ENCODE data around the gene PAQR5. TPM values are rescaled to one million over a fixed set of nuclear protein-coding genes. Genes with fewer than 3 reads are reported as not detected.

PAQR5 gene
- total RNA-seq, 1 experiment from 2014 or later = 4.9 TPM

- ChIA-PET POLR2A (ENCODE audit: unreplicated experiment) (no interaction called here), CTCF (interaction anchor here (0.6 kb wide), 1 partner anchor 115 kb away, joined by 3 read pairs; no protein-coding TSS in a partner anchor)
- Histone ChIP-seq H2AFZ (no peak overlapping the region), H3K9me2 (ENCODE audit: insufficient read depth) (no peaks in the 10 kb centered on the region; the same call in 1 of the 2 replicates), H3K4me2 (no peak overlapping the region), H3F3A (ENCODE audit: insufficient read depth, low read depth) (peaks cover 17% of the 10 kb centered on the region), H3K4me3 (no peak overlapping the region), H3K9me3 (ENCODE audit: insufficient read depth, low read depth) (no peaks in the 10 kb centered on the region), H3K79me2 (ENCODE audit: low read depth) (no peaks in the 10 kb centered on the region), H3K27ac (no peak overlapping the region), H4K20me1 (ENCODE audit: insufficient read depth) (no peaks in the 10 kb centered on the region), H3K36me3 (ENCODE audit: low read depth) (no peaks in the 10 kb centered on the region), H3K4me1 (replicated peaks; ENCODE audit: insufficient read depth) (peaks cover 26% of the 10 kb centered on the region), H3K27me3 (ENCODE audit: insufficient read depth, low read depth) (no peaks in the 10 kb centered on the region)
- no TSS peak for BruUV-seq (replicated peaks)
- TF ChIP-seq CTCF (conservative IDR thresholded peaks at IDR 0.05) (no peak), EZH2 (IDR thresholded peaks at IDR 0.05; ENCODE audit: low read depth) (no peak)
- no peak for DNase-seq
- intact Hi-C loops (cut with micrococcal nuclease; ENCODE audit: unreplicated experiment) = loop anchor here (10.0 kb wide), 1 partner anchor 841 kb away; no protein-coding TSS in a partner anchor
These were observed 96.7 kb downstream of the PAQR5 start for GRCh38 chr15:69395460-69395859.

- no peaks in the 10 kb centered on the region; the same call in 1 of the 2 replicates for H3K9me2 ChIP-seq (ENCODE audit: insufficient read depth)
- no TSS peak for BruUV-seq (replicated peaks)
- no peak for DNase-seq
- H3K4me1 ChIP-seq (replicated peaks; ENCODE audit: insufficient read depth) = peaks cover 21% of the 10 kb centered on the region
- no peak for TF ChIP-seq CTCF (conservative IDR thresholded peaks at IDR 0.05)
- no peak for TF ChIP-seq EZH2 (IDR thresholded peaks at IDR 0.05; ENCODE audit: low read depth)
- no peak overlapping the region for H3K4me3 ChIP-seq
- H3K27me3 ChIP-seq (ENCODE audit: insufficient read depth, low read depth) = no peaks in the 10 kb centered on the region
- H3F3A ChIP-seq (ENCODE audit: insufficient read depth, low read depth) = peaks cover 12% of the 10 kb centered on the region
- ChIA-PET POLR2A (ENCODE audit: unreplicated experiment) (no interaction called here), CTCF (no interaction called here)
- no peak overlapping the region for H3K27ac ChIP-seq
- intact Hi-C loops (cut with micrococcal nuclease; ENCODE audit: unreplicated experiment) = loop anchor here (10.0 kb wide), 1 partner anchor 841 kb away; no protein-coding TSS in a partner anchor
- no peaks in the 10 kb centered on the region for H4K20me1 ChIP-seq (ENCODE audit: insufficient read depth)
- no peaks in the 10 kb centered on the region for H3K9me3 ChIP-seq (ENCODE audit: insufficient read depth, low read depth)
- no peaks in the 10 kb centered on the region for H3K36me3 ChIP-seq (ENCODE audit: low read depth)
- no peaks in the 10 kb centered on the region for H3K79me2 ChIP-seq (ENCODE audit: low read depth)
- H3K4me2 ChIP-seq = no peak overlapping the region
- H2AFZ ChIP-seq = no peak overlapping the region
These were observed 97.3 kb downstream of the PAQR5 start for GRCh38 chr15:69395991-69396390.

- DNase-seq = no peak
- Histone ChIP-seq H3F3A (ENCODE audit: insufficient read depth, low read depth) (no peaks in the 10 kb centered on the region), H3K4me1 (replicated peaks; ENCODE audit: insufficient read depth) (0 out of 2 replicates have a peak, but pooled peaks cover 5% of the 10 kb centered on the region), H3K9me3 (ENCODE audit: insufficient read depth, low read depth) (no peaks in the 10 kb centered on the region), H3K4me3 (no peak overlapping the region), H3K27me3 (ENCODE audit: insufficient read depth, low read depth) (no peaks in the 10 kb centered on the region), H3K27ac (no peak overlapping the region), H2AFZ (no peak overlapping the region), H3K36me3 (ENCODE audit: low read depth) (no peaks in the 10 kb centered on the region), H3K79me2 (ENCODE audit: low read depth) (no peaks in the 10 kb centered on the region), H3K9me2 (ENCODE audit: insufficient read depth) (no peaks in the 10 kb centered on the region), H4K20me1 (ENCODE audit: insufficient read depth) (no peaks in the 10 kb centered on the region), H3K4me2 (no peak overlapping the region)
- BruUV-seq (replicated peaks) = no TSS peak
- ChIA-PET CTCF (no interaction called here), POLR2A (ENCODE audit: unreplicated experiment) (no interaction called here)
- TF ChIP-seq CTCF (conservative IDR thresholded peaks at IDR 0.05) (no peak), EZH2 (IDR thresholded peaks at IDR 0.05; ENCODE audit: low read depth) (no peak)
- intact Hi-C loops (cut with micrococcal nuclease; ENCODE audit: unreplicated experiment) = loop anchor here (10.0 kb wide), 1 partner anchor 844 kb away; no protein-coding TSS in a partner anchor
These were observed 99.8 kb downstream of the PAQR5 start for GRCh38 chr15:69398491-69398891.
